ENCODE results near the gene HNRNPM.
"Not testable (repeated sequence)": the region's sequence is repeated elsewhere in the genome, so short reads cannot be mapped to it uniquely, and the experiment has no call there.

Gene HNRNPM

GRCh38 chr19:8412783-8413628, 31.8 kb upstream of the HNRNPM start, which contains the start of gene MARCHF2:
Gene MARCHF2, plus strand, starts transcription at chr19:8413305. Its CDS starts 8,536 bp downstream, at chr19:8421841.
- H3K4me1 ChIP-seq (ENCODE audit: insufficient read depth, low read length): no peaks in the 10 kb centered on the region; the same call in 1 of the 2 replicates

DNA sequence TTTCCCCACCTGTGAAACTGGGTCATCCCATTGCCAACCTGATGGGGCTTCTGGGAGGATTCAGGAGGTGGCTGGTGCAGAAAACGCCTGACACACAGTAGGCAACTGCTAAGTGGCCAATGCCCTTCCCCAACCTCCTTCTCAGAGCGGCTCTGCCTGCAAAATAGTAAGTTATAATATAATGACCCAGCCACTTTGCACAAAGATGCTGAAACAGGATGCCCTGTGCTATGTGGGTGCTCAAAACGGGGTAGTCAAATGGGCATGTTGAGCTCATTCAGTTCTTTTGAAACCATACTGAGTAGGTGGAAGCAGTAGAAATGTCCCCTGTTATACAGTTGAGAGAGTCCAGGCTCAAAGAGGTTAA, 31.2 kb upstream of the HNRNPM start:
- H3K4me1 ChIP-seq (ENCODE audit: insufficient read depth, low read length): no peaks in the 10 kb centered on the region; the same call in 1 of the 2 replicates
- no peaks in the 10 kb centered on the region for H3K36me3 ChIP-seq (ENCODE audit: insufficient read depth, low read length)
- peak overlapping the region; percentile 89 for H3K9ac ChIP-seq (ENCODE audit: low read depth, low read length)
- no peaks in the 10 kb centered on the region for H3K9me3 ChIP-seq (ENCODE audit: control insufficient read depth, insufficient read depth, low read length)

More at GRCh38 chr19:8412783-8413628, 31.8 kb upstream of the HNRNPM start, which contains the start of gene MARCHF2:
- Histone ChIP-seq H3K9ac (ENCODE audit: low read depth, low read length) (peak within 1 kb of the TSS; percentile 89), H3K36me3 (ENCODE audit: insufficient read depth, low read length) (no peaks in the 10 kb centered on the region), H3K9me3 (ENCODE audit: control insufficient read depth, insufficient read depth, low read length) (no peaks in the 10 kb centered on the region)

GRCh38 chr19:8416796-8417195, 28.0 kb upstream of the HNRNPM start:
- Histone ChIP-seq H3K9ac (ENCODE audit: low read depth, low read length) (no peak overlapping the region), H3K9me3 (ENCODE audit: control insufficient read depth, insufficient read depth, low read length) (no peaks in the 10 kb centered on the region), H3K4me1 (ENCODE audit: insufficient read depth, low read length) (no peaks in the 10 kb centered on the region; the same call in 1 of the 2 replicates), H3K36me3 (ENCODE audit: insufficient read depth, low read length) (no peaks in the 10 kb centered on the region)

GRCh38 chr19:8421484-8422461, 23.0 kb upstream of the HNRNPM start:
- Histone ChIP-seq H3K4me1 (ENCODE audit: insufficient read depth, low read length) (peaks cover 8% of the 10 kb centered on the region; the same call in 1 of the 2 replicates), H3K9me3 (ENCODE audit: control insufficient read depth, insufficient read depth, low read length) (no peaks in the 10 kb centered on the region), H3K9ac (ENCODE audit: low read depth, low read length) (no peak overlapping the region), H3K36me3 (ENCODE audit: insufficient read depth, low read length) (no peaks in the 10 kb centered on the region)

DNA sequence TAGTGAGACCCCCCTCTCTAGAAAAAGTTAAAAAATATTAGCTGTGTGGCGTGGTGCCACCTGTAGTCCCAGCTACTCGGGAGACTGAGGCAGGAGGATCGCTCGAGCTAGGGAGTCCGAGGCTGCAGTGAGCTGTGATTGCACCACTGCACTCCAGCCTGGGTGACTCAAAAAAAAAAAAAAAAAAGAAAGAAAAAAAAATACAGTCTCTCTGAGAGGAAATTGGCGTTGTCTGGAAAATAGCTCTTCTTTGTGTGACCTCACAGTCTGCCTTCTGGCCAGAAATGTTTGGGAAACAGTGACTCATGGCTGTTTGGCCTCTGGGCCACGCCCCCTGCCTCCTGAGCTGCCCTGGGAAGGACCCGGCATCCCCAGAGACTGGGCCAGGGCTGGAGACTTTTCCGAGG, 21.0 kb upstream of the HNRNPM start:
- H3K9ac ChIP-seq (ENCODE audit: low read depth, low read length): no peak overlapping the region
- H3K4me1 ChIP-seq (ENCODE audit: insufficient read depth, low read length): peaks cover 8% of the 10 kb centered on the region; the same call in 1 of the 2 replicates
- no peaks in the 10 kb centered on the region for H3K36me3 ChIP-seq (ENCODE audit: insufficient read depth, low read length)
- H3K9me3 ChIP-seq (ENCODE audit: control insufficient read depth, insufficient read depth, low read length): no peaks in the 10 kb centered on the region

DNA sequence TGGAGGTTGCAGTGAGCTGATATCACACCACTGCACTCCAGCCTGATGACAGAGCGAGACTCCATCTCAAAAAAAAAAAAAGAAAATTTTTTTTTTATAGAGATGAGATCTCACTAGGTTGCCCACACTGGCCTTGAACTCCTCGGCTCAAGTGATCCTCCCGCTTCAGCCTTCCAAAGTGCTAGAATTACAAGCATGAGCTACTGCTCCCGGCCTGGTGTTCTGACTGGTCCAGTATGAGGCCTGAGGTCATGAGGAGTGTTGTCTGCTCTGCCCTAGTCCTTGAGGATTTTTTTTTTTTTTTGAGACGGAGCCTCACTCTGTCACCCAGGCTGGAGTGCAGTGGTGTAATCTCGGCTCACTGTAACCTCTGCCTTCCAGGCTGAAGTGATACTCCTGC, 19.4 kb upstream of the HNRNPM start:
- H3K9ac ChIP-seq (ENCODE audit: low read depth, low read length); H3K4me1 ChIP-seq (ENCODE audit: insufficient read depth, low read length); H3K36me3 ChIP-seq (ENCODE audit: insufficient read depth, low read length); H3K9me3 ChIP-seq (ENCODE audit: control insufficient read depth, insufficient read depth, low read length): not testable (repeated sequence)

DNA sequence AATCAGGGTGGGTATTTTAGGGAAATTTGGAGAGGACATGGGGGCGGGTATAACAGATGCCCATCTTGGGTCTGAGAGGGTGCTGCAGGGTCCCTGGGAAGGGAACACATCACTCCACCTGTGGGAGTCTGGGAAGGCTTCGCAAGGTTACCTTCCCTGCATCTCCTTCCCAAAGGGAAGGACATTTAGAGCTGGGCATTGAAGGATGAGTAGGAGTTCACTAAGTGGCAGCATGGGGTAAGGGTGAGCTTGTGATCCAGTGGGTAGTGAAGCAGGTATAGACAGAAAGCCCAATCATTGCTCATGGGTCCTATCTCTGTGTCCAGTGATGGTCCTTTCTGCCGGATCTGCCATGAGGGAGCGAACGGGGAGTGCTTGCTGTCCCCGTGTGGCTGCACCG, 18.5 kb upstream of the HNRNPM start:
- peaks cover 8% of the 10 kb centered on the region; the same call in 1 of the 2 replicates for H3K4me1 ChIP-seq (ENCODE audit: insufficient read depth, low read length)
- H3K9ac ChIP-seq (ENCODE audit: low read depth, low read length): no peak overlapping the region
- H3K9me3 ChIP-seq (ENCODE audit: control insufficient read depth, insufficient read depth, low read length): no peaks in the 10 kb centered on the region
- no peaks in the 10 kb centered on the region; the same call in 1 of the 2 replicates for H3K36me3 ChIP-seq (ENCODE audit: insufficient read depth, low read length)

DNA sequence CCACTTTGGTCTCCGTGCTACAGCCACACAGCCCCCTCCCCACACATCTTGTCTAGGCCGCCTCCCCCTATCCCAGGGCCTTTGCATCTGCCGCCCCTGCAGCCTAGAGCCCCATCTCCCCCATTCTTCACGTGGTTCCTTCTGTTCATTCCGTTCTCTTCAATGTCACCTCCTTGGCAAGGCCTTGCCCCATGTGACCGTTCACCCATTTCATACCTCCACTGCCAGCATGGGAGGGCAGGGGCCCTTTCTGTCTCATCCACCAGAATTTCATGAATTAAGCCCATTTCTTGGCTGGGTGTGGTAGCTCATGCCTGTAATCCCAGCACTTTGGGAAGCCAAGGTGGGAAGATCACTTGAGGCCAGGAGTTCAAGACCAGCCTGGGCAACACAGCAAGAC, 15.7 kb upstream of the HNRNPM start:
- no peaks in the 10 kb centered on the region; the same call in 1 of the 2 replicates for H3K36me3 ChIP-seq (ENCODE audit: insufficient read depth, low read length)
- no peak overlapping the region for H3K9ac ChIP-seq (ENCODE audit: low read depth, low read length)
- H3K4me1 ChIP-seq (ENCODE audit: insufficient read depth, low read length): no peaks in the 10 kb centered on the region; the same call in 1 of the 2 replicates
- no peaks in the 10 kb centered on the region for H3K9me3 ChIP-seq (ENCODE audit: control insufficient read depth, insufficient read depth, low read length)

DNA sequence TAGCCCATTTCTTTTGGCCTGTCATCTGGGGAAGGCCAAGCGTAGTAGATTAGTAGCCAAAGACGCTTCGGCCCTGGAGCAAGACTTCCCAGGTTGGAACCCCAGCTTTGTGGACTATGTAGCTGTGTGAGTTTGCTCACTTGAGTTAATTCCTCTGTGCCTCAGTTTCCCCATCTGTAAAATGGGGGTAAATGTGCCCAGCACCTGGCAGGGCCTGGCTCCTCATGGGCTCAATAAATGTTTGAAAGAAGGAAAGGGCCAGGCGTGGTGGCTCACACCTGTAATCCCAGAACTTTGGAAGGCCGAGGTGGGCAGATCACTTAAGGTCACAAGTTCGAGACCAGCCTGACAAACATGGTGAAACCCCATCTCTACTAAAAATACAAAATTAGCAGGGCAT, 14.9 kb upstream of the HNRNPM start:
- Histone ChIP-seq H3K9ac (ENCODE audit: low read depth, low read length) (no peak overlapping the region), H3K36me3 (ENCODE audit: insufficient read depth, low read length) (no peaks in the 10 kb centered on the region; the same call in 1 of the 2 replicates), H3K4me1 (ENCODE audit: insufficient read depth, low read length) (no peaks in the 10 kb centered on the region), H3K9me3 (ENCODE audit: control insufficient read depth, insufficient read depth, low read length) (no peaks in the 10 kb centered on the region)

DNA sequence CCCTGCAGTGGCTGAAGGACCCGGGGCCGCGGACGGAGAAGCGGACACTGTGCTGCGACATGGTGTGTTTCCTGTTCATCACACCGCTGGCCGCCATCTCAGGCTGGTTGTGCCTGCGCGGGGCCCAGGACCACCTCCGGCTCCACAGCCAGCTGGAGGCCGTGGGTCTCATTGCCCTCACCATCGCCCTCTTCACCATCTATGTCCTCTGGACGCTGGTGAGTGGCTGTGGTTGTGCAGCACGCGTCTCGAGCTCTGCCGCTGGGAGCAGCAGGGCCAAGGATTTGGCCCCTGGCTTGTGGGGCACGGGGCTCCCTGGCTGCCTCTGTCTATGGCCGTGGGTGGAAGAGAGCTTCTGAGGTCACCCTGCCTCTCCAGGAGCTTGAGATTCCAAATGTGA, 14.1 kb upstream of the HNRNPM start:
- H3K9ac ChIP-seq (ENCODE audit: low read depth, low read length): no peak overlapping the region
- no peaks in the 10 kb centered on the region; the same call in 1 of the 2 replicates for H3K36me3 ChIP-seq (ENCODE audit: insufficient read depth, low read length)
- no peaks in the 10 kb centered on the region for H3K9me3 ChIP-seq (ENCODE audit: control insufficient read depth, insufficient read depth, low read length)
- H3K4me1 ChIP-seq (ENCODE audit: insufficient read depth, low read length): no peaks in the 10 kb centered on the region

DNA sequence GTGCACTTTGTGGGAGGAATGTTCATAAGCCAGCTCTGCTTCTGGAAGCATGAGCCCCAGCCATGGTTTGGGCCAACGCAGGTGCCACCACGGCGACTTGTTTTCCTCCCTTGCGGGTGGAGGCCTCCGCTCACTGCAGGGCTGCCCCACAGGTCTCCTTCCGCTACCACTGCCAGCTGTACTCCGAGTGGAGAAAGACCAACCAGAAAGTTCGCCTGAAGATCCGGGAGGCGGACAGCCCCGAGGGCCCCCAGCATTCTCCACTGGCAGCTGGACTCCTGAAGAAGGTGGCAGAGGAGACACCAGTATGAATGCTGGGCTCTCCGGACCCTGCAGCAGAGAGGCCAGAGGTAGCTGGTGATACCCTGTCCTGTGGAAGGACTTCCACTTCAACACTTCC, 6.5 kb upstream of the HNRNPM start:
- peaks cover 12% of the 10 kb centered on the region for H3K4me1 ChIP-seq (ENCODE audit: insufficient read depth, low read length)
- H3K9ac ChIP-seq (ENCODE audit: low read depth, low read length): no peak overlapping the region
- H3K9me3 ChIP-seq (ENCODE audit: control insufficient read depth, insufficient read depth, low read length): no peaks in the 10 kb centered on the region
- no peaks in the 10 kb centered on the region; the same call in 1 of the 2 replicates for H3K36me3 ChIP-seq (ENCODE audit: insufficient read depth, low read length)

DNA sequence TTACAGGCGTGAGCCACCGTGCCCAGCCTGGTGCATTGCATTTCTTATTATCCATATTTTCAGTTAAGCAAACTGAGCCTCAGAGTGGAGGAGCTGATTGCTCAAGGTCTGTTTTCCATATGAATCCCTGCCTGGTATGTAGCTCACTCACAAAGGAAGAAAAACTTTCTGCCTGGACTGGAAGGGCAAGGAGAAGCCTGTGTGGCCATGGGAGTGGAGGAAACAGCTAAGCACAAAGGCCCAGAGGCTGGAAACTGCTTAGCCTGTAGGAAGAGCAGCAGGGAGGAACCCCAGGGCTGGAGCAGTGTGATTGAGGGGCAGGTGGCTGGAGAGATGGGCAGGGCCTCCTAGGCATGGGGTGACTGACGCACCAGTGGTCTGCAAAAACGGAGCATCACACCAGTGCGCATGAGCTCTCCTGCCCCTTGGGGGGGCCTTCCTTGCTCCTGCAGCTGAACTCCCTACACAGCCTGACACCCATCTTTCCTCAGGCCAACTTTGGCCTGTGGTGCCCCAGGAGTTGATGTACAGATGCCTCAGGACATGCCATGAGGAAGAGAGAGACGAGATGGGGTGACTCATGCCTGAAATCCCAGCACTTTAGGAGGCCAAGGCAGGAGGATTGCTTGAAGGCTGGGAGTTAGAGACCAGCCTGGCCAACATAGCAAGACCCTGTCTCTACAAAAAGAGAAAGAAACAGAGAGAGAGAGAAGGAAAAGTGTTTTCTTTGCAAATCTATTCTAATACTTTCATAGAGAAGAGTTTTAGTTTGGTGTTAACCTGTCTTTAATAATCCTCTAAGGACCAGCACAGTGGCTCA, 2.8 kb upstream of the HNRNPM start:
- Histone ChIP-seq H3K9ac (ENCODE audit: low read depth, low read length) (no peak overlapping the region), H3K4me1 (ENCODE audit: insufficient read depth, low read length) (peaks cover 10% of the 10 kb centered on the region), H3K9me3 (ENCODE audit: control insufficient read depth, insufficient read depth, low read length) (no peaks in the 10 kb centered on the region), H3K36me3 (ENCODE audit: insufficient read depth, low read length) (no peaks in the 10 kb centered on the region)

DNA sequence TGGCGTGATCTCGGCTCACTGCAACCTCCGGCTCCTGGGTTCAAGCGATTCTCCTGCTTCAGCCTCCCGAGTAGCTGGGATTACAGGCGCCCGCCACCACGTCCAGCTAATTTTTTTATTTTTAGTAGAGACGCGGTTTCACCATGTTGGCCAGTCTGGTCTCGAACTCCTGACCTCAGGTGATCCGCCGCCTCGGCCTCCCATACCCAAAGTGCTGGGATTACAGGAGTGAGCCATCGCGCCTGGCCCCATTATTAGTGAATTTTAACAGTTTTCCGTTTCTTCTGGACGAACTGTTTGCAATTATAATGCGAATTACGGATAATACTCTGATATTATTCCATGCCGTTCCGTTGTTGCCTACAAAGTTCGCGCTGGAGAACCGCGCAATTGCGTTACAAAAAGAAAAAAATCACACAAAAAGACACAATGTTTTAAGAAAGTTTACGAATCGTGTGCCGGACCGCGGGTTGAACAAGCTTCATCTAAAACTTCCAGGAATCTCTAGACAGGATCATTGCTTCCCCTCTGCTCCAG, 567 bp upstream of the HNRNPM start:
- Histone ChIP-seq H3K9ac (ENCODE audit: low read depth, low read length) (peak overlapping the region; percentile 98), H3K4me1 (ENCODE audit: insufficient read depth, low read length) (peaks cover 20% of the 10 kb centered on the region)
- H3K36me3 ChIP-seq (ENCODE audit: insufficient read depth, low read length); H3K9me3 ChIP-seq (ENCODE audit: control insufficient read depth, insufficient read depth, low read length): not testable (repeated sequence)
